ENCODE measurements around the gene OLIG2.

OLIG2 gene

GRCh38 chr21:33075596-33076195 lies 50.0 kb downstream of the OLIG2 start:
- no peak overlapping the region for H3K4me3 ChIP-seq (ENCODE audit: low read depth, low read length)
- CTCF ChIA-PET: no interaction called here
- no peak for DNase-seq (ENCODE audit: low read depth, low spot score)
- no peak for TF ChIP-seq CTCF (IDR thresholded peaks at IDR 0.05; ENCODE audit: insufficient read depth, low read length, missing control alignments)
- POLR2A ChIA-PET: no interaction called here

GRCh38 chr21:33076600-33077329 lies 51.0 kb downstream of the OLIG2 start:
- no peak for DNase-seq (ENCODE audit: low read depth, low spot score)
- CTCF ChIA-PET: no interaction called here
- POLR2A ChIA-PET: no interaction called here
- no peak overlapping the region for H3K4me3 ChIP-seq (ENCODE audit: low read depth, low read length)
- TF ChIP-seq CTCF (IDR thresholded peaks at IDR 0.05; ENCODE audit: insufficient read depth, low read length, missing control alignments): no peak

All from AG04449 (cell line).